Measurements from ENCODE around the gene ZNF300.
"Not testable (repeated sequence)": the region's sequence is repeated elsewhere in the genome, so short reads cannot be mapped to it uniquely, and the experiment has no call there.

Gene ZNF300

GRCh38 chr5:150904479-150905311 is at the start of gene ZNF300:
Gene ZNF300 (minus strand): TSS chr5:150904980. CDS start chr5:150903155, 1,825 bp downstream.
- DNase-seq (ENCODE audit: low read depth in 2 of 2): peak; percentile 86 to 87

- DNase-seq (ENCODE audit: low read depth in 2 of 2): no peak
Measured at GRCh38 chr5:150948539-150948938, 43.8 kb upstream of the ZNF300 start.

GRCh38 chr5:150946351-150946905 is 41.6 kb upstream of the ZNF300 start:
- DNase-seq (ENCODE audit: low read depth in 2 of 2): peak; percentile 72 to 75

GRCh38 chr5:150945947-150946346 is 41.2 kb upstream of the ZNF300 start:
- DNase-seq (ENCODE audit: low read depth in 2 of 2): no peak

- peak in 1 of 2 experiments; percentile 8 for DNase-seq (ENCODE audit: low read depth in 2 of 2)
Measured at GRCh38 chr5:150945486-150945885, 40.7 kb upstream of the ZNF300 start.

- DNase-seq (ENCODE audit: low read depth in 2 of 2): no peak
Measured at GRCh38 chr5:150931368-150931965, 26.7 kb upstream of the ZNF300 start.

GRCh38 chr5:150918613-150919012 is 13.8 kb upstream of the ZNF300 start:
- DNase-seq (ENCODE audit: low read depth in 2 of 2): peak; percentile 8 to 10

GRCh38 chr5:150912312-150912814 is 7.6 kb upstream of the ZNF300 start:
- DNase-seq (ENCODE audit: low read depth in 2 of 2): no peak

- DNase-seq (ENCODE audit: low read depth in 2 of 2): no peak
Measured at GRCh38 chr5:150905312-150905683, 518 bp upstream of the ZNF300 start.

- no peak for DNase-seq (ENCODE audit: low read depth in 2 of 2)
Measured at GRCh38 chr5:150901446-150901845, 3.3 kb downstream of the ZNF300 start.

GRCh38 chr5:150895431-150896428 is 9.1 kb downstream of the ZNF300 start:
- no peak for DNase-seq (ENCODE audit: low read depth in 2 of 2)

GRCh38 chr5:150879358-150879757 is 25.4 kb downstream of the ZNF300 start:
- no peak for DNase-seq (ENCODE audit: low read depth in 2 of 2)

- no peak for DNase-seq (ENCODE audit: low read depth in 2 of 2)
Measured at GRCh38 chr5:150862070-150862469, 42.7 kb downstream of the ZNF300 start.

- DNase-seq (ENCODE audit: low read depth in 2 of 2): no peak
Measured at GRCh38 chr5:150860246-150860821, 44.4 kb downstream of the ZNF300 start.

- DNase-seq (ENCODE audit: low read depth in 2 of 2): not testable (repeated sequence)
Measured at GRCh38 chr5:150856700-150857099, 48.1 kb downstream of the ZNF300 start.

GRCh38 chr5:150853561-150853960 is 51.2 kb downstream of the ZNF300 start:
- no peak for DNase-seq (ENCODE audit: low read depth in 2 of 2)

- DNase-seq (ENCODE audit: low read depth in 2 of 2): no peak
Measured at GRCh38 chr5:150851039-150851438, 53.7 kb downstream of the ZNF300 start.

- DNase-seq (ENCODE audit: low read depth in 2 of 2): no peak
Measured at GRCh38 chr5:150848271-150848670, 56.5 kb downstream of the ZNF300 start.

- no peak for DNase-seq (ENCODE audit: low read depth in 2 of 2)
Measured at GRCh38 chr5:150847334-150847695, 57.5 kb downstream of the ZNF300 start.

GRCh38 chr5:150846654-150847333 is 58.0 kb downstream of the ZNF300 start:
- peak; percentile 57 to 62 for DNase-seq (ENCODE audit: low read depth in 2 of 2)

GRCh38 chr5:150846308-150846653 is 58.5 kb downstream of the ZNF300 start, which contains the start of gene IRGM:
Gene IRGM (plus strand): TSS chr5:150846521. CDS start chr5:150848124, 1,603 bp downstream.
- DNase-seq (ENCODE audit: low read depth in 2 of 2): not testable (repeated sequence)
